GM12873 (cell line): ENCODE data around the gene PSMA2.
A peak's percentile ranks its signal among the peaks of the same experiment; 100 is the strongest.

Source experiments
- CTCF ChIP-seq: IDR thresholded peaks from 2 replicates; pipeline ENCODE4 v1.5.1; 2012; ENCODE audit warnings: low read depth, mild to moderate bottlenecking, moderate library complexity, low read length, control low read depth; ENCODE audit not compliant: insufficient read depth; ENCODE audit errors: missing control alignments

The PSMA2 gene

GRCh38 chr7:42877862-42878261, 54.1 kb downstream of the PSMA2 start:
- no peak for TF ChIP-seq CTCF

- peak; percentile 82 for TF ChIP-seq CTCF
Observed at GRCh38 chr7:42876182-42877068, 55.5 kb downstream of the PSMA2 start.

GRCh38 chr7:42869131-42870020, 62.6 kb downstream of the PSMA2 start:
- no peak for TF ChIP-seq CTCF

GRCh38 chr7:42868480-42868879, 63.5 kb downstream of the PSMA2 start:
- no peak for TF ChIP-seq CTCF
